Airway epithelial cell (primary cell): Measurements from ENCODE around the gene PCDHB9. TPM values are rescaled to one million over a fixed set of nuclear protein-coding genes. Genes with fewer than 3 reads are reported as not detected.

Experiments
- total RNA-seq: library from RNA; depleted of rRNA; stranded (reverse); fragments of >200 nt; gene quantifications from 2 replicates; pipeline ENCODE4 v1.2.3, GENCODE V29; 2015

Gene PCDHB9
- 0.07 TPM in 1 of 2 replicates, not detected in the other for total RNA-seq

DNA sequence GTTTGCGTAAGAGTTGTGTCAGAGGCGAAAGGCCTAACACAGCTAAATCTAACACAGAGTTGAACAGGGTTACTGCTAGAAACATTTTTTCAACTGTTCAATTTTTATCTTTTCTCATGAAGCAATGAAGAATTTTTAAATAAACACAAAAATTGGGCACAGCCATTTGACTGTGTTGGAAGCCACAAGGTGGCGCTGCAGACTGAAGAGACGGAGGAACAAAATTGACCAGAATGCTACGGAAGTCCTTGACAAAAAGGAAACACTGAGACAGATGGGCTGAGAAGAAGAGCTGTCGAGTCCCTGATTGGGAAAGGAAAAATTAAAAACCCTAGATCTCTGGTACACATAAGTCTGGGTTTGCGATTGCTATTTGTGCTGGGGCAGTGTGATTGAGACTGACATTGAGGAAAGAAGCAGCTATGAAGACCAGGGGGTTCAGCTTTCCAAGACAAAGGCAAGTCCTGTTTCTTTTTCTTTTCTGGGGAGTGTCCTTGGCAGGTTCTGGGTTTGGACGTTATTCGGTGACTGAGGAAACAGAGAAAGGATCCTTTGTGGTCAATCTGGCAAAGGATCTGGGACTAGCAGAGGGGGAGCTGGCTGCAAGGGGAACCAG lies at the start of gene PCDHB9:
TSS of gene PCDHB9 (plus strand) at position 265 of the 616 bp plus-strand sequence. CDS start at position 423, 158 bp downstream.

DNA sequence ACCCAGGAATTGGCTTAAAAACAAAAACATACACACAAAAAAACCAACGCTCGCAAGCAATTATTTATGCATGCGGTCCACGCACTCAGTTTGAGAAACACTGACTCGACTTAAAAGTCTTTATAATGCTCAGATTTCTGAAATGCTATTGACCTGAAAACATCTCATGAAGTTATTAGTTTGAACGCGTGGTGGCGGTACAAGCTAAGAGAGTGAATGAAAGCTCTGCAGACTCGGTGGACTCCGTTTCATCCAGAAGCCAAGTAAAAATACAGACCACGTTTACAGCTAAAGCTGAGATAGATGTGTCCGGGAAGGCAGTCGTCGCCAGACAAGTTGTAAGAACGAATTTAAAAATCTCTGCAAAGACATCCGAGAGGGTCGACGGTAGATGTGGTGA lies 37.1 kb upstream of the PCDHB9 start, which contains the start of gene PCDHB6:
TSS of gene PCDHB6 (plus strand) at position 246 of the 400 bp plus-strand sequence. CDS start 201 bp downstream, outside the sequence.

DNA sequence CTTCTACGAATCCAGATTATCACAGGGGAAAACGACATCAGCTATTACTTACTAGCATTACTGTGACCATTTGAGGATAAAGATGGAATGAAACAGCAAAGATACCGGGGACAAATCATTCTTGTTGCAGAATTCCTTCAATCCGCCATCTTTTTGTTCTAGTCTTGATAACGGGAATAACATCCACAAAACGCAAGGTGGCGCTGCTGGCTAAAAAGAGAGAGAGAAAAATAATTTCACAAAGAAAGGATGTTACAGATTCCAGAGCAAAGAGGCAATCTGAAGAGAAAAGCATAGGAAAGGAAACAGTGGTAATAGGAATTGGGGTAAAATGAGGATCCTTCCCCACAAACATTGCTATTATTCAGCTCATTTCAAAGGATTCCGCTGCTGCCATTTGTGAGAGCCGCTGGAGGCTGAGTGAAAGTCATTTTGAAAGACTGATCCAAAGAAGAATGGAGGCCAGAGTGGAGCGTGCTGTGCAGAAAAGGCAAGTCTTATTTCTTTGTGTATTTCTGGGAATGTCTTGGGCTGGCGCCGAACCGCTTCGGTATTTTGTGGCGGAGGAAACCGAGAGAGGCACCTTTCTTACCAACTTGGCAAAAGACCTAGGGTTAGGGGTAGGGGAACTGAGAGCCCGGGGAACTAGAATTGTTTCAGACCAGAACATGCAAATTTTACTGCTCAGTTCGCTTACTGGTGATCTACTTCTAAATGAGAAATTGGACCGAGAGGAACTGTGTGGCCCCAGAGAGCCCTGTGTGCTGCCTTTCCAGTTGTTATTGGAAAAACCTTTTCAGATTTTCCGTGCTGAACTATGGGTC lies 14.4 kb upstream of the PCDHB9 start, which contains the start of gene PCDHB7:
TSS of gene PCDHB7 (plus strand) at position 264 of the 824 bp plus-strand sequence. CDS start at position 456, 192 bp downstream.

DNA sequence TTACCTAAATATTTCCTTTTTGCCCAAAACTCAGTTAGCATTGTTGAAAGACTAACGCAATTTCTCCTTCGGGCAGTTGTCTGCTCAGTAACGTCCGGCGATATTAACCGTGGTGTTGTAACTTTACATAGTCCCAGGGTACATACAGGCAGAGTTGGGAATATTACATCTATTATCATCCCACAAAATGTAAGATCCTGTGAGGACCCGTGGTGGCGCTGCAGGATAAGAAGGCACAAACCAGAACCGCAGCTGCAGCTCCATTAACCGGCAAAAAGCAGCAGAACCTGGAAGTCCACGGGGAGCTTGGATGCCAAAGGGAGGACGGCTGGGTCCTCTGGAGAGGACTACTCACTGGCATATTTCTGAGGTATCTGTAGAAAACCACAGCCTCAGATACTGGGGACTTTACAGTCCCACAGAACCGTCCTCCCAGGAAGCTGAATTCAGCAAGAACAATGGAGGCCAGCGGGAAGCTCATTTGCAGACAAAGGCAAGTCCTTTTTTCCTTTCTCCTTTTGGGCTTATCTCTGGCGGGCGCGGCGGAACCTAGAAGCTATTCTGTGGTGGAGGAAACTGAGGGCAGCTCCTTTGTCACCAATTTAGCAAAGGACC lies 9.3 kb upstream of the PCDHB9 start, which contains the start of gene PCDHB8:
TSS of gene PCDHB8 (plus strand) at position 214 of the 615 bp plus-strand sequence. CDS start at position 459, 245 bp downstream.

DNA sequence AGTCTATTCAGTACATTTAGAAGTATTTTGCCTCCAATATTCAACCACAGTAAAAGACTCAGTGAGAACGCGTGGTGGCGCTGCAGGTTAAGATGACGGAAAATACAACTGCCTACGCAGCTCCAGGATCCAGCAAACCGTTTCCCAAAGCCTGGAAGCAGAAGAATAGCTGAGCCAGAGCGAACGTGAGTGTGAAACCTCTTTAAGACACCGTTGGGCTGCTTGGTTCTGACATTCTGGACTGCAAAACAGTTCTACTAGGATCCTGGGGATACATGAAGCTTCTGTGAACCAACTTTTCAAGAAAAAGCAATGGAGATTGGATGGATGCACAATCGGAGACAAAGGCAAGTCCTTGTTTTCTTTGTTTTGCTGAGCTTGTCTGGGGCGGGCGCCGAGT lies 4.7 kb upstream of the PCDHB9 start, which contains the start of gene PCDHB16:
TSS of gene PCDHB16 (plus strand) at position 140 of the 400 bp plus-strand sequence. CDS start at position 313, 173 bp downstream.

DNA sequence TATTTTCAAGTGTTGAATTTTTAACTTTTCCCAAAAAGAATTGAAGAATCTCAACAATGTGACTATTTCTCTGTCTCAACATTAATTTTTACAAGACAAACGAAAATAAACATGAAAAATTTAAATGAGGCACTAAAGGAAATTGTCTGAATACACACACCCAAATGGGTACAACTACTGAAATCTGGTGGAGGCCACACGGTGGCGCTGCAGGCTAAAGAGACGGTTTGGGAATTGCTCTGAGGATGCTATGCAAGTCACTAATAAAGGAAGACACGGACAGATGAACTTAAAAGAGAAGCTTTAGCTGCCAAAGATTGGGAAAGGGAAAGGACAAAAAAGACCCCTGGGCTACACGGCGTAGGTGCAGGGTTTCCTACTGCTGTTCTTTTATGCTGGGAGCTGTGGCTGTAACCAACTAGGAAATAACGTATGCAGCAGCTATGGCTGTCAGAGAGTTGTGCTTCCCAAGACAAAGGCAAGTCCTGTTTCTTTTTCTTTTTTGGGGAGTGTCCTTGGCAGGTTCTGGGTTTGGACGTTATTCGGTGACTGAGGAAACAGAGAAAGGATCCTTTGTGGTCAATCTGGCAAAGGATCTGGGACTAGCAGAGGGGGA lies 5.3 kb downstream of the PCDHB9 start, which contains the start of gene PCDHB10:
TSS of gene PCDHB10 (plus strand) at position 244 of the 616 bp plus-strand sequence. CDS start at position 444, 200 bp downstream.

DNA sequence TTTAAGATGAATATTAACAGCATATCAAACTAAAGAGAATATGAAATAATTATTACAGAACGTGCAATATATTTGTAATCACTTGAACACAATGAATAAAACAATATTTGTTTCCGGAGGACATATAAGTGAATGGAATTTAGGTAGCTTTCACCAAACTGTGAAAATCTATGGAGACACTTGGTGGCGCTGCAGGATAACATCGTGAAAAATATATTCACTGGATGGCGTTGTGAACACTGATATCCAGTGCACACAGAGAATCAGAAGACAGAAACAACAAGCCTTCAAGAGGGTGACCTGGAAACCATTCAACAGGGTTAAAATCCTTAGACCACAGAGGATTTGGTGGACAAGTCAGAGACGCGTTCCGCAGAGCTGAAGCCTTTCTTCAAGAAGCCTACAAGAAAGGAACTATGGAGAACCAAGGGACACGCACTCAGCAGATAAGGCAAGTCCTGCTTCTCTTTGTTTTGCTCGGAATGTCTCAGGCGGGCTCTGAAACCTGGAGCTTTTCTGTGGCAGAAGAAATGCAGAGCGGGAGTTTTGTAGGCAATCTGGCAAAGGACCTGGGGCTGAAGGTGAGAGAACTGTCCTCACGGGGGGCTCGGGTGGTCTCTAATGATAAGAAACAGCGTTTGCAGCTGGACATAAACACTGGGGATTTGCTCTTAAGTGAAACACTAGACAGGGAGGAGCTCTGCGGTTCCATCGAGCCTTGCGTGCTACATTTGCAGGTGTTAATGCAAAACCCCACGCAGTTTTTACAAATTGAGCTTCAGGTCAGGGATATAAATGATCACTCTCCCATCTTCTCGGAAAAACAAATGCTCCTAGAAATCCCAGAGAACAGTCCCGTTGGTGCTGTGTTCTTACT lies 12.6 kb downstream of the PCDHB9 start, which contains the start of gene PCDHB11:
TSS of gene PCDHB11 (plus strand) at position 269 of the 877 bp plus-strand sequence. CDS start at position 417, 148 bp downstream.

DNA sequence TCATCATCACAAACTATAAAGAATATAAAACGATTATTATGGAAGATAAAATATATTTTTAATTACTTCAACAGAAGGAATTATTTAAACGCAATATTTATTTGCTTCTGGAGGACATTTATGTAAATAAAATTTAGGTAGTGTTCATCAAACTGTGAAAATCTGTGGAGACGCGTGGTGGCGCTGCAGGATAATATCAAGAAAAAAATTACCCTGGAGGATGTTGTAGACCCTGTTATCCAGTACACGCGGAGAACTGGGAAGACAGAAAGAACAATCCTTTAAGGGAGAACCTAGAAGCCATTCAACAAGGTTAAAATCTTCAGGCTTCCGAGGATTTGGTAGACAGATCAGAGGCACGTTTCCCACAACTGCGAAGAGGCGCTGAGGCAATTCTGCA lies 21.5 kb downstream of the PCDHB9 start, which contains the start of gene PCDHB12:
TSS of gene PCDHB12 (plus strand) at position 242 of the 400 bp plus-strand sequence. CDS start 189 bp downstream, outside the sequence.

DNA sequence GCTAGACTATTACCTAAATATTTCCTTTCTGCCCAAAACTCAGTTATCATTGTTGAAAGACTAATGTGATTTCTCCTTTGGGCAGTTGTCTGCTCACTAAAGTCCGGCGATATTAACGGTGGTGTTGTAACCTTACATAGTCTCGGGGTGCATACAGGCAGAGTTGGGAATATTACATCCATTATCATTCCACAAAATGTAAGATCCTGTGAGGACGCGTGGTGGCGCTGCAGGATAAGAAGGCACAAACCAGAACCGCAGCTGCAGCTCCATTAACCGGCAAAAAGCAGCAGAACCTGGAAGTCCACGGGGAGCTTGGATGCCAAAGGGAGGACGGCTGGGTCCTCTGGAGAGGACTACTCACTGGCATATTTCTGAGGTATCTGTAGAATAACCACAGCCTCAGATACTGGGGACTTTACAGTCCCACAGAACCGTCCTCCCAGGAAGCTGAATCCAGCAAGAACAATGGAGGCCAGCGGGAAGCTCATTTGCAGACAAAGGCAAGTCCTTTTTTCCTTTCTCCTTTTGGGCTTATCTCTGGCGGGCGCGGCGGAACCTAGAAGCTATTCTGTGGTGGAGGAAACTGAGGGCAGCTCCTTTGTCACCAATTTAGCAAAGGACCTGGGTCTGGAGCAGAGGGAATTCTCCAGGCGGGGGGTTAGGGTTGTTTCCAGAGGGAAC lies 26.8 kb downstream of the PCDHB9 start, which contains the start of gene PCDHB13:
TSS of gene PCDHB13 (plus strand) at position 264 of the 684 bp plus-strand sequence. CDS start at position 469, 205 bp downstream.

DNA sequence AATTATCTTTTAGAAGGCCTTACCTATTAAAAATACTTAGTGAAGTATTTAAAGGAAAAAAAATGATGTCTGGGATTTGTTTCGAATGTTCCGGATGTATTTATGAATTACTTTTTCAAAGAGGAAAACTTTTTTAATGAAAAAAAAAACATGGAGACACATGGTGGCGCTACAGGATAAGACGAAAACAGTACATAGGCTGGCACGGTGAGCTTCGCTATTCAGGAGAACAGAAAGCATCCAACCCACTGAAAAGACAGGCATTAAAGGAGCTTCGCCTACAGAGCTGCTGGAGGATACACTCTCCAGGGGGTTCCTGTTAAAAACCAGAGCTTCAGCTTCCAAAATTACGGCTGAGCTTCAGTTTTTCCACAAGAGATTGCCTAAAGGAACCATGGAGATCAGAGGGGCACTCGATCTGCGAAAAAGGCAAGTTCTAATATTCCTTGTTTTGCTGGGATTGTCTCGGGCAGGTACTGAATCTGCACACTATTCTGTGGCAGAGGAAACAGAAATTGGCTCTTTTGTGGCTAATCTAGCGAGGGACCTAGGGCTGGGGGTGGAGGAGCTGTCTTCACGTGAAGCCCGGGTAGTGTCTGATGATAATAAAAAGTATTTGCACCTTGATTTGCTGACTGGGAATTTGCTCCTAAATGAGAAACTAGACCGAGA lies 36.3 kb downstream of the PCDHB9 start, which contains the start of gene PCDHB14:
TSS of gene PCDHB14 (plus strand) at position 232 of the 672 bp plus-strand sequence. CDS start at position 395, 163 bp downstream.

Other genes starting within 250 kb of the PCDHB9 start
- gene PCDHAC2, start 220.7 kb upstream of the PCDHB9 start, total RNA-seq: 0.42 and 1.1 TPM in 2 replicates
- gene PCDHB1, start 135.8 kb upstream of the PCDHB9 start, total RNA-seq: not detected in 2 replicates
- 0.14 TPM in 1 of 2 replicates, not detected in the other for gene PCDHB2, start 92.5 kb upstream of the PCDHB9 start, total RNA-seq
- 0.05 TPM in 1 of 2 replicates, not detected in the other for gene PCDHB3, start 86.7 kb upstream of the PCDHB9 start, total RNA-seq
- not detected in 2 replicates for gene PCDHB4, start 65.3 kb upstream of the PCDHB9 start, total RNA-seq
- gene PCDHB5, start 52.0 kb upstream of the PCDHB9 start, total RNA-seq: 0.63 TPM in 1 of 2 replicates, not detected in the other
- 0.14 TPM in 1 of 2 replicates, not detected in the other for gene PCDHB6, start 37.1 kb upstream of the PCDHB9 start, total RNA-seq
- not detected in 2 replicates for gene PCDHB7, start 14.5 kb upstream of the PCDHB9 start, total RNA-seq
- gene PCDHB8, start 9.4 kb upstream of the PCDHB9 start, total RNA-seq: 0.07 TPM in 1 of 2 replicates, not detected in the other
- 0.07 and 0.14 TPM in 2 replicates for gene PCDHB16, start 4.8 kb upstream of the PCDHB9 start, total RNA-seq
- gene PCDHB10, start 5.2 kb downstream of the PCDHB9 start, total RNA-seq: 0.05 and 0.21 TPM in 2 replicates
- gene PCDHB11, start 12.5 kb downstream of the PCDHB9 start, total RNA-seq: 0.09 TPM in 1 of 2 replicates, not detected in the other
- gene PCDHB12, start 21.6 kb downstream of the PCDHB9 start, total RNA-seq: 0.05 and 0.07 TPM in 2 replicates
- gene PCDHB13, start 26.8 kb downstream of the PCDHB9 start, total RNA-seq: 0.09 and 0.14 TPM in 2 replicates
- 0.21 and 0.65 TPM in 2 replicates for gene PCDHB14, start 36.2 kb downstream of the PCDHB9 start, total RNA-seq
- 0.07 and 0.28 TPM in 2 replicates for gene PCDHB15, start 58.2 kb downstream of the PCDHB9 start, total RNA-seq
- gene SLC25A2, start 116.9 kb downstream of the PCDHB9 start, total RNA-seq: not detected in 2 replicates
- 28.8 and 30.0 TPM in 2 replicates for gene TAF7, start 133.6 kb downstream of the PCDHB9 start, total RNA-seq
- gene PCDHGA1, start 143.4 kb downstream of the PCDHB9 start, total RNA-seq: 0.28 TPM in 1 of 2 replicates, not detected in the other
- gene PCDHGA2, start 151.6 kb downstream of the PCDHB9 start, total RNA-seq: 0.42 and 0.79 TPM in 2 replicates
- 0.14 and 0.21 TPM in 2 replicates for gene PCDHGA3, start 156.7 kb downstream of the PCDHB9 start, total RNA-seq
- 0.07 TPM in 1 of 2 replicates, not detected in the other for gene PCDHGB1, start 162.9 kb downstream of the PCDHB9 start, total RNA-seq
- 0.23 and 0.63 TPM in 2 replicates for gene PCDHGA4, start 167.9 kb downstream of the PCDHB9 start, total RNA-seq
- gene PCDHGB2, start 172.8 kb downstream of the PCDHB9 start, total RNA-seq: 0.42 TPM in 1 of 2 replicates, not detected in the other
- 0.05 and 0.07 TPM in 2 replicates for gene PCDHGA5, start 177.0 kb downstream of the PCDHB9 start, total RNA-seq
- gene PCDHGB3, start 183.1 kb downstream of the PCDHB9 start, total RNA-seq: 0.35 and 0.46 TPM in 2 replicates
- gene PCDHGA6, start 186.7 kb downstream of the PCDHB9 start, total RNA-seq: 0.37 and 0.63 TPM in 2 replicates
- 0.92 and 1.2 TPM in 2 replicates for gene PCDHGA7, start 195.6 kb downstream of the PCDHB9 start, total RNA-seq
- gene PCDHGB4, start 200.5 kb downstream of the PCDHB9 start, total RNA-seq: 2.2 and 3.0 TPM in 2 replicates
- 0.35 and 0.51 TPM in 2 replicates for gene PCDHGA8, start 205.5 kb downstream of the PCDHB9 start, total RNA-seq
- gene PCDHGB5, start 210.8 kb downstream of the PCDHB9 start, total RNA-seq: 6.1 and 7.2 TPM in 2 replicates
- 1.2 and 1.8 TPM in 2 replicates for gene PCDHGA9, start 215.6 kb downstream of the PCDHB9 start, total RNA-seq
- 1.1 and 1.5 TPM in 2 replicates for gene PCDHGB6, start 220.9 kb downstream of the PCDHB9 start, total RNA-seq
- gene PCDHGA10, start 225.8 kb downstream of the PCDHB9 start, total RNA-seq: 4.7 and 6.2 TPM in 2 replicates
- gene PCDHGB7, start 230.5 kb downstream of the PCDHB9 start, total RNA-seq: 3.2 and 4.1 TPM in 2 replicates
- 3.3 and 5.2 TPM in 2 replicates for gene PCDHGA11, start 233.9 kb downstream of the PCDHB9 start, total RNA-seq
- gene PCDHGA12, start 243.3 kb downstream of the PCDHB9 start, total RNA-seq: 4.7 and 5.6 TPM in 2 replicates